Tibial artery (tissue), 4 donors: Measurements from ENCODE around the gene MYL10.

Experiments used
- DNase-seq, 2 donors: peaks; one replicate each; pipeline ENCODE4 v3.0.0-alpha.2; 2019
- H3K27ac ChIP-seq, 2 donors: fragments of 200-600 bp; sonication (generic) in 1 of 2; 1 replicate in 1 of 2; 2 replicates in 1 of 2; pipeline ENCODE4 v1.5.1; 2018 to 2019; ENCODE audit warnings: mild to moderate bottlenecking in 1 of 2
- H3K27me3 ChIP-seq, 2 donors: fragments of 200-600 bp; sonication (generic) in 1 of 2; one replicate each; pipeline versions ENCODE4 v1.5.1 to v1.6.0; 2016 to 2019
- H3K36me3 ChIP-seq, 3 donors: fragments of 200-600 bp; sonication (generic) in 2 of 3; one replicate each; pipeline ENCODE4 v1.5.1; 2016 to 2019; ENCODE audit warnings: mild to moderate bottlenecking in 2 of 3
- H3K4me1 ChIP-seq, 4 donors: fragments of 200-600 bp; sonication (generic) in 2 of 4; 1 replicate in 3 of 4; 2 replicates in 1 of 4; pipeline ENCODE4 v1.5.1; 2016 to 2019
- H3K4me3 ChIP-seq, 2 donors: fragments of 200-600 bp; sonication (generic) in 1 of 2; 1 replicate in 1 of 2; 2 replicates in 1 of 2; pipeline ENCODE4 v1.5.1; 2018 to 2019; ENCODE audit warnings: mild to moderate bottlenecking in 2 of 2
- H3K9me3 ChIP-seq, 3 donors: fragments of 200-600 bp; sonication (generic) in 1 of 3; one replicate each; pipeline ENCODE4 v1.5.1; 2016 to 2019
- intact Hi-C: fragments of 100-400 bp; cut with DNase I; formaldehyde crosslinking; loops from one replicate; pipeline ENCODE4 v1.15.0; 2023; ENCODE audit warnings: low total_unique reads
- TF ChIP-seq, protein P1 (sequence below), 2 experiments: fragments of 200-600 bp in 1 of 2; fragments of 450-650 bp in 1 of 2; IDR thresholded peaks; one replicate each; pipeline ENCODE4 v1.5.1; 2017 to 2019; ENCODE audit warnings: antibody characterized with exemption in 2 of 2, mild to moderate bottlenecking in 1 of 2, moderate library complexity in 1 of 2

The MYL10 gene

DNA sequence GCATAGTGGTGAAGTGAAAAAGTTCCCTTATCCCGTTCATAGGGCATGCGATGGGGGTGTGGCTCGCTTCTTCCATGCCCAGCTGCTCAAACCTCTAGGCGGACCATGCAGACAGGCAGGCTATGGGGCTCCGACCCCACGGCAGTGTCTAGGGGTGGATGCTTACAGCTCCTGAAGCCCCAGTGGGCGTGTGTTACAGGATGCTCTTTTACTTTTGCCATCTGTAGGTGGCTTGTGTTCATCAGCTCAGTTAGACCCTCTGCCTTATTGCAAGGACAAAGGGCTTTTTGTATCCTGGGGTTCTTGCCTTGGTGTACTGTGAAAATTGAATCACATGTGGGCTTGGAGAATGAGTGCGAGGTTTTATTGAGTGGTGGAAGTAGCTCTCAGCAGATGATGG lies at the start of gene MYL10:
Gene MYL10 (minus strand): TSS at position 126 of the 400 bp plus-strand sequence. CDS start 178 bp downstream, outside the sequence.
- H3K27me3 ChIP-seq, result peaks cover 0 to 3% of the 10 kb centered on the region in 2 donors
- intact Hi-C loops, result no loop called here
- H3K36me3 ChIP-seq, result no peaks in the 10 kb centered on the region
- H3K27ac ChIP-seq, result peak within 1 kb of the TSS in 1 of 2 donors; percentile 39
- no peak for DNase-seq
- peaks cover 0 to 11% (median 0%) of the 10 kb centered on the region in 3 donors for H3K9me3 ChIP-seq
- H3K4me3 ChIP-seq, result no peak within 1 kb of the TSS
- TF ChIP-seq, protein P1, sequence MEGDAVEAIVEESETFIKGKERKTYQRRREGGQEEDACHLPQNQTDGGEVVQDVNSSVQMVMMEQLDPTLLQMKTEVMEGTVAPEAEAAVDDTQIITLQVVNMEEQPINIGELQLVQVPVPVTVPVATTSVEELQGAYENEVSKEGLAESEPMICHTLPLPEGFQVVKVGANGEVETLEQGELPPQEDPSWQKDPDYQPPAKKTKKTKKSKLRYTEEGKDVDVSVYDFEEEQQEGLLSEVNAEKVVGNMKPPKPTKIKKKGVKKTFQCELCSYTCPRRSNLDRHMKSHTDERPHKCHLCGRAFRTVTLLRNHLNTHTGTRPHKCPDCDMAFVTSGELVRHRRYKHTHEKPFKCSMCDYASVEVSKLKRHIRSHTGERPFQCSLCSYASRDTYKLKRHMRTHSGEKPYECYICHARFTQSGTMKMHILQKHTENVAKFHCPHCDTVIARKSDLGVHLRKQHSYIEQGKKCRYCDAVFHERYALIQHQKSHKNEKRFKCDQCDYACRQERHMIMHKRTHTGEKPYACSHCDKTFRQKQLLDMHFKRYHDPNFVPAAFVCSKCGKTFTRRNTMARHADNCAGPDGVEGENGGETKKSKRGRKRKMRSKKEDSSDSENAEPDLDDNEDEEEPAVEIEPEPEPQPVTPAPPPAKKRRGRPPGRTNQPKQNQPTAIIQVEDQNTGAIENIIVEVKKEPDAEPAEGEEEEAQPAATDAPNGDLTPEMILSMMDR (IDR thresholded peaks at IDR 0.05), result no peak
- peaks cover 0 to 55% (median 5%) of the 10 kb centered on the region in 4 donors for H3K4me1 ChIP-seq

DNA sequence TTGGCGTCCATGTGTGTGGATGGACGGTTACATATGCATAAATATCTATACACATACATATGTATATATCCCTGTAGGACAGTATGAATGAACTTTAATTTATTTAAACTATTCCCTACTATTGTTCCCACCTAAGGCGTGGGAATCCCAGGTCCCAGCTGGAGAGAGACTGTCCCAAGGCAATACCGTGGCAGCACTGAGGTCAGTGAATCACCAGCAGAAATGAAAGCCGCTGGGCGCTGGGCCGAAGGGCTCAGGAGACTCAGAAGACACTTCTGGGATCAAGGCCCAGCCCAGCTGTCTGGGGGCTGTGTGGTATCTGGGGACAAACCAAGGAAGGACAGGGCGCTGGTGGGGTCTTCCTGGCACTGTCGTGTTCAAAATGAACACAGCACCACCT lies 49.6 kb upstream of the MYL10 start:
- no peaks in the 10 kb centered on the region for H3K9me3 ChIP-seq
- TF ChIP-seq, protein P1 (IDR thresholded peaks at IDR 0.05), result no peak
- no peak overlapping the region for H3K27ac ChIP-seq
- intact Hi-C loops, result no loop called here
- peak in 1 of 2 donors; percentile 33 for DNase-seq
- H3K27me3 ChIP-seq, result no peaks in the 10 kb centered on the region
- H3K4me1 ChIP-seq, result peaks cover 0 to 30% (median 17%) of the 10 kb centered on the region in 4 donors
- H3K36me3 ChIP-seq, result no peaks in the 10 kb centered on the region
- H3K4me3 ChIP-seq, result no peak overlapping the region

DNA sequence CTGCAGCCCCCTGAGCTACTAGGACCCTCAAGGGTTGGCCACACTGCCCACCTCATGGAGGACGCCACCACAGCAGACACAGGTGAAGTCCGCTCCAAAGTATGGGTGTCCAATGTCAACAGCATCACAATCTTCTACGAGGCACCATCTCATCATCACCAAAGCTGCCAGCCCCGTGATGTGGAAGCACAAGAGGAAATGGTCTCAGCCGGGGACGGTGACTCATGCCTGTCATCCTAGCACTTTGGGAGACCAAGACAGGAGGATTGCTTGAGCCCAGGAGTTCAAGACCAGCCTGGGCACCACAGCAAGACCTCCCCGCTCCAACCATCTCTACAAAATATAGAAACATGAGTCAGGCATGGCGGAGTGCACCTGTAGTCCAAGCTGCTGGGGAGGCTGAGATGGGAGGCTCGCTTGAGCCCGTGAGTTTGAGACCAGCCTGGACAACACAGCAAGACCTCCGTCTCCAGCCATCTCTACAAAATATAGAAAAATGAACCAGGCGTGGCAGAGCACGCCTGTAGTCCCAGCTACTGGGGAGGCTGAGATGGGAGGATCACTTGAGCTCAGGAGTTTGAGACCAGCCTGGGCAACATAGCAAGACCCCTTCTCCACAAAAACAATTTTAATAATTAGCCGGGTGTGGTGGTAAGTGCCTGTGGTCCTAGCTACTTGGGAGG lies 48.8 kb upstream of the MYL10 start:
- Histone ChIP-seq H3K4me3 (no peak overlapping the region), H3K27me3 (no peaks in the 10 kb centered on the region), H3K27ac (no peak overlapping the region), H3K36me3 (no peaks in the 10 kb centered on the region), H3K9me3 (peaks cover 0 to 6% (median 0%) of the 10 kb centered on the region in 3 donors), H3K4me1 (peaks cover 0 to 30% (median 17%) of the 10 kb centered on the region in 4 donors)
- TF ChIP-seq, protein P1 (IDR thresholded peaks at IDR 0.05), result no peak
- intact Hi-C loops, result no loop called here
- DNase-seq, result no peak

DNA sequence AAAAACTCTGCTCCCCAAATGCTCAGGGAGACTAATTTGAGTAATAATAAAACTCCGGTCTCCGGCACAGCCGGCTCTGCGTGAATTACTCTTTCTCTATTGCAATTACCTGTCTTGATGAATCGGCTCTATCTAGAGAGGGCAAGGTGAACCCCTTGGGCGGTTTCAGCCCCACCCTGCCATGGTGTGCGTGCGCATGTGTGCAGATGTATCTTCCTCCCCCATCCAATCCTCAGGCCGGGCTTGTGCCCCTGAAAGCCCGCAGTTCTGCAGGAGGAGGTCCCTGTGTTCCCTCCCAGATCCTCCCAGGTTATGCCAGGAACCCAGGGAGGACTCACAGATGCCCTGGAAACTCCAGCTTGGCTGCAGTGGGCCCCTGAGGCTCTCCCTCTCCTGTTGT lies 48.3 kb upstream of the MYL10 start:
- Histone ChIP-seq H3K27ac (no peak overlapping the region), H3K36me3 (no peaks in the 10 kb centered on the region), H3K9me3 (peaks cover 0 to 6% (median 0%) of the 10 kb centered on the region in 3 donors), H3K27me3 (no peaks in the 10 kb centered on the region), H3K4me3 (no peak overlapping the region), H3K4me1 (peaks cover 0 to 30% (median 17%) of the 10 kb centered on the region in 4 donors)
- no peak for DNase-seq
- TF ChIP-seq, protein P1 (IDR thresholded peaks at IDR 0.05), result no peak
- intact Hi-C loops, result no loop called here

DNA sequence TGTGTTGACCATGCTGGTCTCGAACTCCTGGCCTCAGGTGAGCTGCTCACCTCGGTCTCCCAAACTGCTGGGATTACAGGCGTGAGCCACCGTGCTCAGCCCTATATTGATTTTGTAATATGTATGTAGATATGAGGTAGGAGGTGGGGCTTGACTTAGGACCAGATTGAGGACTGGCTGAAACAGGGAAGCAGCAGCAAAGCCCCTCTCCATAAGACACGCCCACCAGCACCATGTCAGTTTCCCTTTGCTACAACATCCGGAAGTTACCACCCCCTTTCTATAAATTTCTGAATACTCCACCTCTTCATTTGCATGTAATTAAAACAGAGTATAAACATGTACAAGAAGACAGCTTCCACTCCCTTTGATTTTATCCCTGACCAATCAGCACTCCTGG lies 47.9 kb upstream of the MYL10 start:
- Histone ChIP-seq H3K27ac (no peak overlapping the region), H3K4me3 (no peak overlapping the region), H3K9me3 (peaks cover 0 to 6% (median 0%) of the 10 kb centered on the region in 3 donors), H3K27me3 (no peaks in the 10 kb centered on the region), H3K4me1 (peaks cover 0 to 30% (median 16%) of the 10 kb centered on the region in 4 donors), H3K36me3 (no peaks in the 10 kb centered on the region)
- intact Hi-C loops, result no loop called here
- TF ChIP-seq, protein P1 (IDR thresholded peaks at IDR 0.05), result no peak
- no peak for DNase-seq
